Right hindlimb (tissue), 1 donor: ENCODE measurements around the gene IGFN1.
"Not testable (repeated sequence)": the region's sequence is repeated elsewhere in the genome, so short reads cannot be mapped to it uniquely, and the experiment has no call there.

ENCODE experiments used
- DNase-seq: peaks from one replicate; pipeline ENCODE4 v3.0.0-alpha.2; 2018

The IGFN1 gene

GRCh38 chr1:201251851-201252430, 61.3 kb downstream of the IGFN1 start:
- peak; percentile 15 for DNase-seq

GRCh38 chr1:201252944-201253371, 62.3 kb downstream of the IGFN1 start:
- DNase-seq: no peak

- DNase-seq: no peak
Observed at GRCh38 chr1:201253411-201253810, 62.8 kb downstream of the IGFN1 start.

- DNase-seq: no peak
Observed at GRCh38 chr1:201253906-201254624, 63.4 kb downstream of the IGFN1 start.

- peak; percentile 67 for DNase-seq
Observed at GRCh38 chr1:201254625-201255478, 64.2 kb downstream of the IGFN1 start.

- no peak for DNase-seq
Observed at GRCh38 chr1:201255479-201256362, 65.1 kb downstream of the IGFN1 start.

- not testable (repeated sequence) for DNase-seq
Observed at GRCh38 chr1:201258132-201258531, 67.5 kb downstream of the IGFN1 start.

- no peak for DNase-seq
Observed at GRCh38 chr1:201258763-201259230, 68.2 kb downstream of the IGFN1 start.

- no peak for DNase-seq
Observed at GRCh38 chr1:201259476-201260235, 69.0 kb downstream of the IGFN1 start.

GRCh38 chr1:201260236-201260590, 69.6 kb downstream of the IGFN1 start:
- peak; percentile 75 for DNase-seq

GRCh38 chr1:201260648-201261311, 70.2 kb downstream of the IGFN1 start:
- DNase-seq: no peak

- DNase-seq: no peak
Observed at GRCh38 chr1:201261771-201262547, 71.3 kb downstream of the IGFN1 start.

GRCh38 chr1:201262963-201263608, 72.5 kb downstream of the IGFN1 start:
- no peak for DNase-seq

GRCh38 chr1:201264072-201264471, 73.4 kb downstream of the IGFN1 start:
- no peak for DNase-seq

GRCh38 chr1:201264554-201264953, 73.9 kb downstream of the IGFN1 start:
- no peak for DNase-seq

- DNase-seq: no peak
Observed at GRCh38 chr1:201265756-201266155, 75.1 kb downstream of the IGFN1 start.

- no peak for DNase-seq
Observed at GRCh38 chr1:201266276-201266675, 75.7 kb downstream of the IGFN1 start.

GRCh38 chr1:201266774-201267173, 76.2 kb downstream of the IGFN1 start:
- no peak for DNase-seq

GRCh38 chr1:201267481-201268229, 77.0 kb downstream of the IGFN1 start:
- no peak for DNase-seq
